HEK293 (cell line): ENCODE measurements around the gene DENND1A.

Source experiments
- CTCF ChIP-seq: fragments of 450-650 bp; formaldehyde crosslinking; IDR thresholded peaks from 2 replicates; pipeline ENCODE4 v1.5.1; 2016; ENCODE audit warnings: missing biosample characterization, missing genetic modification characterization
- REST ChIP-seq: fragments of 450-650 bp; formaldehyde crosslinking; IDR thresholded peaks from 2 replicates; pipeline ENCODE4 v1.5.1; 2016; ENCODE audit warnings: missing biosample characterization, missing genetic modification characterization
- TRIM28 ChIP-seq: IDR thresholded peaks from 2 replicates; pipeline ENCODE4 v1.6.1; 2011; ENCODE audit warnings: low read length, control low read depth, borderline replicate concordance
- ZNF830 ChIP-seq: fragments of 450-650 bp; IDR thresholded peaks from 2 replicates; pipeline ENCODE4 v1.5.0; 2018; ENCODE audit warnings: missing biosample characterization, missing genetic modification characterization, low read depth, mild to moderate bottlenecking, moderate library complexity

- TF ChIP-seq CTCF (tag by site-specific recombination) (no peak), ZNF830 (tag by site-specific recombination) (no peak), TRIM28 (no peak), REST (no peak)
Measured at GRCh38 chr9:123368536-123369153, 561.3 kb downstream of the DENND1A start.
